ENCODE results near the gene COL11A2. TPM values are rescaled to one million over a fixed set of nuclear protein-coding genes. Genes with fewer than 3 reads are reported as not detected.
"Not testable (repeated sequence)": the region's sequence is repeated elsewhere in the genome, so short reads cannot be mapped to it uniquely, and the experiment has no call there.

COL11A2 gene
- total RNA-seq, 1 experiment from 2014 or later = 2.3 TPM

- Histone ChIP-seq H3K79me1 (ENCODE audit: insufficient read depth, low read depth, low read length, poor library complexity, severe bottlenecking) (no peaks in the 10 kb centered on the region), H4K20me1 (ENCODE audit: control insufficient read depth, insufficient read depth, insufficient read length) (no peaks in the 10 kb centered on the region), H3K27me3 (ENCODE audit: insufficient read depth, low read length) (no peaks in the 10 kb centered on the region), H2BK12ac (ENCODE audit: insufficient read length, low read depth, low read length) (no peak overlapping the region), H3K56ac (ENCODE audit: insufficient read length, low read depth, low read length) (no peak overlapping the region), H3K4ac (ENCODE audit: low read depth, low read length) (no peak overlapping the region), H3K23ac (ENCODE audit: insufficient read length, low read depth, low read length) (no peak overlapping the region), H3K9me3 (ENCODE audit: control insufficient read depth, low read depth, low read length) (no peaks in the 10 kb centered on the region), H2AFZ (ENCODE audit: low read length) (no peak overlapping the region), H3K4me1 (ENCODE audit: insufficient read depth, low read length) (peaks cover 3% of the 10 kb centered on the region; the same call in 1 of the 2 replicates), H3K4me2 (ENCODE audit: insufficient read depth, insufficient read length, low read length) (no peak overlapping the region), H3K27ac (ENCODE audit: insufficient read length, low read depth, low read length) (no peak overlapping the region), H2BK20ac (ENCODE audit: low read depth, low read length, poor library complexity, severe bottlenecking) (no peak overlapping the region), H3K18ac (ENCODE audit: insufficient read length, low read depth, low read length) (no peak overlapping the region), H4K8ac (replicated peaks; ENCODE audit: insufficient read length, low read depth, low read length) (no peak overlapping the region), H4K91ac (ENCODE audit: insufficient read length, low read depth, low read length) (no peak overlapping the region), H3K23me2 (ENCODE audit: insufficient read length, low read depth, low read length, poor library complexity, severe bottlenecking) (no peaks in the 10 kb centered on the region), H3T11ph (ENCODE audit: low read length) (no peak overlapping the region), H4K5ac (ENCODE audit: insufficient read length, low read depth, low read length) (no peak overlapping the region), H3K79me2 (ENCODE audit: insufficient read depth, low read length) (no peaks in the 10 kb centered on the region), H2BK120ac (ENCODE audit: low read depth, low read length, poor library complexity, severe bottlenecking) (no peak overlapping the region), H3K9ac (ENCODE audit: extremely low read depth, insufficient read length, low read length) (no peak overlapping the region), H2BK5ac (ENCODE audit: insufficient read length, low read length) (no peak overlapping the region), H2BK15ac (ENCODE audit: low read depth, low read length) (no peak overlapping the region), H2AK5ac (ENCODE audit: insufficient read length, low read length) (no peak overlapping the region), H3K14ac (ENCODE audit: insufficient read depth, low read length) (no peak overlapping the region)
- Mint-ChIP-seq H3K27ac (no peak overlapping the region; a peak in 1 of 7 replicates), H3K9me3 (no peaks in the 10 kb centered on the region), H3K4me1 (peaks cover 11% of the 10 kb centered on the region in 2 experiments), H3K27me3 (ENCODE audit: low read depth) (peaks cover 60% of the 10 kb centered on the region), H3K36me3 (ENCODE audit: insufficient read depth in 1 of 3, low read depth in 3 of 3) (no peaks in the 10 kb centered on the region), H3K4me3 (peak overlapping the region in 1 of 2 experiments; percentile 22; a peak in 2 of 5 replicates)
- WGBS (ENCODE audit: extremely low coverage, insufficient read length, low lambda C conversion rate) = no CpG with 5 or more reads among the region's 6 CpGs
- TF ChIP-seq, protein P1, sequence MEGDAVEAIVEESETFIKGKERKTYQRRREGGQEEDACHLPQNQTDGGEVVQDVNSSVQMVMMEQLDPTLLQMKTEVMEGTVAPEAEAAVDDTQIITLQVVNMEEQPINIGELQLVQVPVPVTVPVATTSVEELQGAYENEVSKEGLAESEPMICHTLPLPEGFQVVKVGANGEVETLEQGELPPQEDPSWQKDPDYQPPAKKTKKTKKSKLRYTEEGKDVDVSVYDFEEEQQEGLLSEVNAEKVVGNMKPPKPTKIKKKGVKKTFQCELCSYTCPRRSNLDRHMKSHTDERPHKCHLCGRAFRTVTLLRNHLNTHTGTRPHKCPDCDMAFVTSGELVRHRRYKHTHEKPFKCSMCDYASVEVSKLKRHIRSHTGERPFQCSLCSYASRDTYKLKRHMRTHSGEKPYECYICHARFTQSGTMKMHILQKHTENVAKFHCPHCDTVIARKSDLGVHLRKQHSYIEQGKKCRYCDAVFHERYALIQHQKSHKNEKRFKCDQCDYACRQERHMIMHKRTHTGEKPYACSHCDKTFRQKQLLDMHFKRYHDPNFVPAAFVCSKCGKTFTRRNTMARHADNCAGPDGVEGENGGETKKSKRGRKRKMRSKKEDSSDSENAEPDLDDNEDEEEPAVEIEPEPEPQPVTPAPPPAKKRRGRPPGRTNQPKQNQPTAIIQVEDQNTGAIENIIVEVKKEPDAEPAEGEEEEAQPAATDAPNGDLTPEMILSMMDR (conservative IDR thresholded peaks at IDR 0.05) = no peak
- DNase-seq = no peak
These were observed 43.0 kb upstream of the COL11A2 start for GRCh38 chr6:33235221-33235634.

- not testable (repeated sequence) for H3K27ac ChIP-seq (ENCODE audit: insufficient read length, low read depth, low read length); H2BK12ac ChIP-seq (ENCODE audit: insufficient read length, low read depth, low read length); H3K14ac ChIP-seq (ENCODE audit: insufficient read depth, low read length); H3K23ac ChIP-seq (ENCODE audit: insufficient read length, low read depth, low read length); H3K23me2 ChIP-seq (ENCODE audit: insufficient read length, low read depth, low read length, poor library complexity, severe bottlenecking); H4K20me1 ChIP-seq (ENCODE audit: control insufficient read depth, insufficient read depth, insufficient read length); H2BK120ac ChIP-seq (ENCODE audit: low read depth, low read length, poor library complexity, severe bottlenecking); H3K56ac ChIP-seq (ENCODE audit: insufficient read length, low read depth, low read length); H3K4me1 ChIP-seq (ENCODE audit: insufficient read depth, low read length); H4K5ac ChIP-seq (ENCODE audit: insufficient read length, low read depth, low read length); H2AK5ac ChIP-seq (ENCODE audit: insufficient read length, low read length); H2BK20ac ChIP-seq (ENCODE audit: low read depth, low read length, poor library complexity, severe bottlenecking); H3K9me3 Mint-ChIP-seq; H2AFZ ChIP-seq (ENCODE audit: low read length); H3T11ph ChIP-seq (ENCODE audit: low read length); H2BK15ac ChIP-seq (ENCODE audit: low read depth, low read length); H3K27me3 ChIP-seq (ENCODE audit: insufficient read depth, low read length); H4K91ac ChIP-seq (ENCODE audit: insufficient read length, low read depth, low read length); H3K36me3 Mint-ChIP-seq (ENCODE audit: insufficient read depth in 1 of 3, low read depth in 3 of 3); H3K18ac ChIP-seq (ENCODE audit: insufficient read length, low read depth, low read length); H3K4ac ChIP-seq (ENCODE audit: low read depth, low read length); H3K9ac ChIP-seq (ENCODE audit: extremely low read depth, insufficient read length, low read length); H3K79me1 ChIP-seq (ENCODE audit: insufficient read depth, low read depth, low read length, poor library complexity, severe bottlenecking); H4K8ac ChIP-seq (replicated peaks; ENCODE audit: insufficient read length, low read depth, low read length); H2BK5ac ChIP-seq (ENCODE audit: insufficient read length, low read length); H3K79me2 ChIP-seq (ENCODE audit: insufficient read depth, low read length); H3K9me3 ChIP-seq (ENCODE audit: control insufficient read depth, low read depth, low read length); DNase-seq
- Mint-ChIP-seq H3K27ac (peak overlapping the region in 2 of 3 experiments; percentile 75 to 92; a peak in 3 of 7 replicates), H3K27me3 (ENCODE audit: low read depth) (peaks cover 38% of the 10 kb centered on the region), H3K4me1 (peaks cover 14 to 16% of the 10 kb centered on the region in 2 experiments), H3K4me3 (peak overlapping the region; percentile 31 to 53)
- H3K4me2 ChIP-seq (ENCODE audit: insufficient read depth, insufficient read length, low read length) = peak overlapping the region; percentile 19
- WGBS (ENCODE audit: extremely low coverage, insufficient read length, low lambda C conversion rate) = no CpG with 5 or more reads among the region's 14 CpGs
These were observed 34.3 kb upstream of the COL11A2 start for GRCh38 chr6:33226503-33227120.
